GM18907 (cell line): ENCODE data around the gene SH3RF1.
A peak's percentile ranks its signal among the peaks of the same experiment; 100 is the strongest.

Source experiments
- ATAC-seq: cut with Tn5 transposase; IDR thresholded peaks from one replicate; pipeline ENCODE4 v1.9.1; 2021; ENCODE audit warnings: mild to moderate bottlenecking, moderate library complexity; ENCODE audit not compliant: unreplicated experiment

SH3RF1 gene

GRCh38 chr4:169252339-169253112, 18.2 kb downstream of the SH3RF1 start:
- peak; percentile 92 for ATAC-seq

- no peak for ATAC-seq
Observed at GRCh38 chr4:169251291-169252235, 19.2 kb downstream of the SH3RF1 start.

DNA sequence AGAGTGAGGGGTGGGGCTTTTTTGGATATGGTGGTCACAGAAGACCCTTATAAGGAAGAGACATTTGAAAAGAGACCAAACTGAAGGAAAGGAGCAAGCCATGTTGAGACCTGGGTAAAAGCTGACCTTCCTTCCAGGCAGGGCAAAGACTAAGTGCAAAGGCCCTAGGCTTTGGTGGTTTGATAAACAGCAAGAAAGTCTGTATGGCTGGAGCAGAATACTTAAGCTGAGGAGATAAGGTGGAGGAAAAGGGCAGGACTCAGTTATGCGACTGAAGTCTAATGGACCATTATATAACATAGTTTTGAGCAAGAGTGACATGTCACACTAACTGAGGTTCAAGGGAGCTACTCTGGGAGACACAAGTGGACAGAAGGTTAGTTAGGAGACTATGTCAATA, 20.0 kb downstream of the SH3RF1 start:
- ATAC-seq, result no peak

GRCh38 chr4:169249999-169250398, 20.8 kb downstream of the SH3RF1 start:
- no peak for ATAC-seq

- peak; percentile 55 for ATAC-seq
Observed at GRCh38 chr4:169249214-169249973, 21.4 kb downstream of the SH3RF1 start.

DNA sequence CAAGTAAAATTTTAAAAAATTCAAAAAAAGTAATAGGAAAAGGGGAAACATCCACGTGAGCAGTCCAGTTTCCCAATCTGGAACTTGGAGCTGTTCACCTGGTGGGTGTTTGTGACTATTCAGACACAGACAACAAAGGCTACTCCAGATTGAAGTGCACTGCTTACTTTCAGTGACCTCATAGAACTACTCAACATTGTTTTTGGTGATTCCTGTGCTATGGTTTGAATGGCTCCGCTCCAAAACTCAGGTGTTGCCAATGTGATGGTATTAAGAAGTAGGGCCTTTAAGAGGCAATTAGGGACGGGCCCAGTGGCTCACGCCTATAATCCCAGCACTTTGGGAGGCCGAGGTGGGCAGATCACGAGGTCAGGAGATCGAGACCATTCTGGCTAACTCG, 22.1 kb downstream of the SH3RF1 start:
- no peak for ATAC-seq

DNA sequence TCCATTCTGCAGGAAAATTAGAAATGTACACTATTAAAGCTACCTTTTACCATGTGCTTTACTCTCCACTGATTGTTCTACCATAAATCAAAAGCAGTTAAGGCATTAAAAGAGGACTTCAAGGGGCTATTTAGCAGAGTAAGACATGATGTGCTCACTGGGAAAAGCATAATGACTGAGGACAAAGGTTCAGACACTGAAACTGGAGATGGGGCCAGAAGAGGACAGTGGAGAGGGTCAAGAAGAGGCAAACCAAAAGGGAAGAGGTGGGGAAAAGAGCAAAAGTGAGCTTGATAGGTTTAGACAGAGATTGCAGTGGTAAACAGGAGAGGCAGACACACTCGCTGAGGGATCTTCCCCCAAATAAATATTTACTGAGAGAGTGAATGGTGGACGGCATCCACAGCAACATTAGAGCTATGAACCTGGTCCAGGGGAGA, 23.8 kb downstream of the SH3RF1 start:
- ATAC-seq, result no peak

GRCh38 chr4:169246279-169246678, 24.5 kb downstream of the SH3RF1 start:
- ATAC-seq, result no peak

- no peak for ATAC-seq
Observed at GRCh38 chr4:169245061-169245460, 25.7 kb downstream of the SH3RF1 start.

DNA sequence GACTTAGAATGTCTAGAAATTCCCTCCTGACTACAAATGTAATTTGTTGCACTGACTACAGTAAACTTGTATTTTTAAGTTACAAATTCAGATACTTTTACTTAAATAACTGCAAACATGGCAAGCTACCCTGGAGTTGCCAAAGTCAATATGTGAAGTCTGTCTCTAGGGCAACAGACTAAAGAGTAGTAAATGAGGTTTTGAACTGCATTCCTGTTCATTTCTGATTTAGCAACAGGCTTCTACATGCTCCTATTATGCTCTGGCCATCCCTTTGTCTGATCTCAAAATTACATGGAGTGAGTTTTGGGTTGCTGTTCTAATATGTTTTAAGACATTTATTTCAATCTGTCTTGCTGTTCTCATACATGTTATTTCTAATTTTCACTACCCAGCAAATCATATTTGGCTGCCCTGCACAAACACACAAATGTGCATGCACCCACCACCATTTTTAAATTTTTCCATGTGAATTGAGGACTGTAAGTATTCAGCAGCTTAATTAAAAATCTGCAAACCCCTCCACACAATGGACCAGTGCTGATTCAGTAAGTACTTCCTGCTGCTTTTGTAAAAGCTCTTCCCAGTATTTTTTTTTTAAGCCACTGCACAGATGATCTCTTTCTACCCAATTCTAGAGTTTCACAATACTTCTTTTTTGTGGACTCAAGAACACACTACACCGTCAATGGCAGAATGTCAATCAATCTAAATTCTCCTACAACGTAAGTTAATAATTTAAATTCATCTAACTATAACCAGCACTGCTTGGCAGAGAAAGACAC, 26.7 kb downstream of the SH3RF1 start:
- no peak for ATAC-seq

DNA sequence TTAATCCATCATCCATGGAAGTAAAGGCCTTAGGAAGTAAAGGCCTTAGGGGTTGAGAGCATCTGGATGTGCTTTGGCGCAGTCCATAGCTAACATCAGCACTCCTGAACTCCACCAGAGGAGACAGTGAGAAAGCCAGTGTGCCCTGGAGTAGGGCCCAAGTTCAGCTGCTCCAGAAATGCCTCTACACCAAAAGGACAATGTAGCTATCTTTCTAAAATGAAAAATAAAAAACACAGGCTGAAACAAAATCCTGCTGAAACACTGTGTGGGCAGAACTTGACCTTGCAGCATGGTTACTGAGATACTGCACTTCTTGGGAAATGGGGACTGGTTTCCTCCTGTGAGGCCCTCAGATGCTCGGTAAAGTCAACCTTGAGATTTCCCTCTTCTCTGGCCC, 29.3 kb downstream of the SH3RF1 start:
- ATAC-seq, result no peak

GRCh38 chr4:169239221-169239905, 31.4 kb downstream of the SH3RF1 start:
- ATAC-seq, result no peak

- ATAC-seq, result no peak
Observed at GRCh38 chr4:169238445-169238844, 32.3 kb downstream of the SH3RF1 start.

GRCh38 chr4:169236873-169237626, 33.7 kb downstream of the SH3RF1 start:
- no peak for ATAC-seq

DNA sequence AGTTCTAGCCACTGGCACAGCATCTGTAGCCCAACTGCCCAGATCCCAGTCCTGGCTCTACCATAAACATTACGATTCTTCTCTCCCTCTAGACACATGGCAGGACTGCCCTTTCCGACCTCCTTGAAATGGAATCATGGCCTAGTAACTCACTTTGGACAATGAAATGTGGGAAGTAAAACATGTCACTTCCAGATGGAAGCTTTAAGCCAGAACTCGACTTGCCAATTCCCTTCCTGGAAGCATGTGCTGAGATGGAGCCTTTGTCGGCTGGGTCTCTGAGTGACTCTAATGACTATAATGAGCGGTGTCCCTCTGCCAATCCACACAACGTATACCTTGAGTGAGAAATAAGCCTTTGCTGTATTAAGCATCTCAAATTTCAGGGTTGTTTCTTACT, 34.7 kb downstream of the SH3RF1 start:
- ATAC-seq, result no peak

- no peak for ATAC-seq
Observed at GRCh38 chr4:169234137-169234855, 36.5 kb downstream of the SH3RF1 start.

DNA sequence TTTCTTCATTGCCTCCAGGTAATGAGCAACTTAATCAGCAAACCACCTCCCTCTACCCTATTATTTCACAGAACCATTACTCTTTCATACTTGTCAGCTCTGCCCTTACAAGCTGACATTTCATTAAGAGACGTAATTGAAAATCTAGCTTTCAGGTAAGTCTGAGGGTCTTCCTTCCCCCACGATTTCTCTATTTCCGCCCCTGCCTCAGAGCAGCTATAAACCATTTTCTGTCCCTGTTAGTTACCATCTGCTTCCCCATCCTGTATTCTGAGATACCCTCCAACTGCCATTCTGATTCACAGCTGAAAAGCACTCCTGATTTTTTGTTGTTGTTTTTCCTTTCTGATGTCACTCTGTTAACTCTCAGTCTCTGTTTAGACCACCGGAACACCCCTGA, 37.1 kb downstream of the SH3RF1 start:
- no peak for ATAC-seq

DNA sequence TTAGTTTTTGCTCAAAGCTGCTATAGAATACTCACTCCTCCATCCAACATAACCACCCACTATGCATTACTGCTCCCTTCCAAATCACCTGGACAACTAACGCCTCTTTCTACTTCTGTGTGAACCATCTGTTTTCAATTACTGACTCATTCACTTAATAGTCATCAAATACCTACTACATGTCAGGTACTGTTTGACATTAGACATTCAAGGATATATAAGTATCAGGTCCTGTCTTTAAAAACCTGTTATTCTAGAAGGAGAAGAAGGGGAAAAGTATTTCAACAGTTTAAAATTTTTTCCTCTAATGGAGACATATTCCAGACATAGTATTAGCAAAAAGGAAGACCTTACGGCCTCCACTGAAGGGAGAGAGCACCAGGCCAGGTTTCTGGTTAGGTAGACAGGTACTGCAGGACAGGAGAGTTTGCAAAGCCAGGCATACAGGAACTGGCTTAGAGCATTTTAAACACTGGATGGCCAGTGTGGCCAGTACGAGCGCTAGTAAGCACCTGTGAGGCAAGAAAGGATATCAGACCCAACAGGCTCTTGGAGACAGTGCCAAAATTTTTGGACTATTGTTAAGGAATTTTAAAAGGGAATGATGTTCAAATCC, 39.0 kb downstream of the SH3RF1 start:
- no peak for ATAC-seq
